ENCODE results near the gene PRICKLE3. TPM values are rescaled to one million over a fixed set of nuclear protein-coding genes. Genes with fewer than 3 reads are reported as not detected.

Gene PRICKLE3, protein sequence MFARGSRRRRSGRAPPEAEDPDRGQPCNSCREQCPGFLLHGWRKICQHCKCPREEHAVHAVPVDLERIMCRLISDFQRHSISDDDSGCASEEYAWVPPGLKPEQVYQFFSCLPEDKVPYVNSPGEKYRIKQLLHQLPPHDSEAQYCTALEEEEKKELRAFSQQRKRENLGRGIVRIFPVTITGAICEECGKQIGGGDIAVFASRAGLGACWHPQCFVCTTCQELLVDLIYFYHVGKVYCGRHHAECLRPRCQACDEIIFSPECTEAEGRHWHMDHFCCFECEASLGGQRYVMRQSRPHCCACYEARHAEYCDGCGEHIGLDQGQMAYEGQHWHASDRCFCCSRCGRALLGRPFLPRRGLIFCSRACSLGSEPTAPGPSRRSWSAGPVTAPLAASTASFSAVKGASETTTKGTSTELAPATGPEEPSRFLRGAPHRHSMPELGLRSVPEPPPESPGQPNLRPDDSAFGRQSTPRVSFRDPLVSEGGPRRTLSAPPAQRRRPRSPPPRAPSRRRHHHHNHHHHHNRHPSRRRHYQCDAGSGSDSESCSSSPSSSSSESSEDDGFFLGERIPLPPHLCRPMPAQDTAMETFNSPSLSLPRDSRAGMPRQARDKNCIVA
- 6.9 and 7.7 TPM in 2 replicates for total RNA-seq

DNA sequence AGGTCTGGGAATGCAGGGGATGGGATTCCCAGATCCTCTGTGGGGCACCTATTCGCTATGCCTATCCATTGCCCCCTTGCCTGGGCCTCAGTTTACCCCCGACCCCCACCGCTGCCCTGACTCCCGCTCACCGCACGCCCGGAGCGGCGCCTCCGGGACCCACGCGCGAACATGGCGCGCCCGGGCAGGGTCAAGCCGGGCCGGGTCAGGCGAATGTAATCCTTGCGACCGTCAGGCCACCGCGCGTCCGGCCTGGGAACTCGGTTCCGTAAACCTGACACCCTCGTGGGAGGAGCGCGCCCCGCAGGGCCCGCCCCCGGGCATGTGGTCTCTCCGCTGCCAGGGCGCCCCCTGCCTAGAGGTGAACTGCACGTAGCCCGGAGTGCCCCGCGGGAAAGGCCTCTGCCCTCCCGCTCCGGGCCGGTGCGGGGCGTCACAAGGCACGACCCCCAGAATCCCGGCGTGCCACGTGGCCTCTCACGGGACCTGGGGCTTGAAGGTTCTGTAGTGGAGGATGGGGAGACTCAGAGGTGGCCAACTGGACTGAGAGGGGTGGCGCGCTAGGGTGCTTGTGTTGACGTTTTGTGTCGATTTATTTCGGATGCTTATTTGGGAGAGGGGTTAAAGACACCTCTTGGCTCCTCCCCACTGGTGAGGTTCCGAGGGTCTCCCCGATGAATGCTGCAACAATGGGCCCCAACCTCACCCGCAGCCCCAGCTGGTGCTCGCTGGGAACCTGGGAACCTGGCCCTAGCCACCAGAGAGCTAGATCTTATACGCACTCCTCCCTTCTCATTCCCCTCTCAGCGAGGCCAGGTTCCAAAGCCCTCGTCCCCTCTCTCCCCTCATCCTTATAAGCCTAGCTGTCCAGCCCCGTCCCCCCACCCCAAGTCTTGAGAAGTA is at the start of gene PRICKLE3:
PRICKLE3 (minus strand) TSS at position 249 of the 903 bp plus-strand sequence; CDS start at position 173, 76 bp downstream.
- Histone ChIP-seq H3K27ac (ENCODE audit: low read depth, low read length) (no peak within 1 kb of the TSS), H3K4me1 (ENCODE audit: insufficient read depth, low read length) (peaks cover 6% of the 10 kb centered on the region), H3K79me2 (ENCODE audit: insufficient read depth, low read length) (no peaks in the 10 kb centered on the region), H3K4me2 (ENCODE audit: insufficient read depth, low read length) (peak within 1 kb of the TSS; percentile 77), H3K36me3 (ENCODE audit: insufficient read depth, low read length) (no peaks in the 10 kb centered on the region), H3K27me3 (ENCODE audit: insufficient read depth, low read length) (no peaks in the 10 kb centered on the region), H3K9me3 (ENCODE audit: low read depth, low read length) (no peaks in the 10 kb centered on the region), H2AFZ (ENCODE audit: low read length) (peak within 1 kb of the TSS; percentile 51), H4K20me1 (ENCODE audit: insufficient read depth, low read length) (no peaks in the 10 kb centered on the region), H3K4me3 (ENCODE audit: insufficient read depth, low read length) (peak within 1 kb of the TSS; percentile 73)
- TF ChIP-seq, protein P1, sequence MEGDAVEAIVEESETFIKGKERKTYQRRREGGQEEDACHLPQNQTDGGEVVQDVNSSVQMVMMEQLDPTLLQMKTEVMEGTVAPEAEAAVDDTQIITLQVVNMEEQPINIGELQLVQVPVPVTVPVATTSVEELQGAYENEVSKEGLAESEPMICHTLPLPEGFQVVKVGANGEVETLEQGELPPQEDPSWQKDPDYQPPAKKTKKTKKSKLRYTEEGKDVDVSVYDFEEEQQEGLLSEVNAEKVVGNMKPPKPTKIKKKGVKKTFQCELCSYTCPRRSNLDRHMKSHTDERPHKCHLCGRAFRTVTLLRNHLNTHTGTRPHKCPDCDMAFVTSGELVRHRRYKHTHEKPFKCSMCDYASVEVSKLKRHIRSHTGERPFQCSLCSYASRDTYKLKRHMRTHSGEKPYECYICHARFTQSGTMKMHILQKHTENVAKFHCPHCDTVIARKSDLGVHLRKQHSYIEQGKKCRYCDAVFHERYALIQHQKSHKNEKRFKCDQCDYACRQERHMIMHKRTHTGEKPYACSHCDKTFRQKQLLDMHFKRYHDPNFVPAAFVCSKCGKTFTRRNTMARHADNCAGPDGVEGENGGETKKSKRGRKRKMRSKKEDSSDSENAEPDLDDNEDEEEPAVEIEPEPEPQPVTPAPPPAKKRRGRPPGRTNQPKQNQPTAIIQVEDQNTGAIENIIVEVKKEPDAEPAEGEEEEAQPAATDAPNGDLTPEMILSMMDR (IDR thresholded peaks at IDR 0.05; ENCODE audit: extremely low read depth, low read depth, low read length): no peak
- no peak for DNase-seq (ENCODE audit: insufficient read length, low spot score, missing footprints)

DNA sequence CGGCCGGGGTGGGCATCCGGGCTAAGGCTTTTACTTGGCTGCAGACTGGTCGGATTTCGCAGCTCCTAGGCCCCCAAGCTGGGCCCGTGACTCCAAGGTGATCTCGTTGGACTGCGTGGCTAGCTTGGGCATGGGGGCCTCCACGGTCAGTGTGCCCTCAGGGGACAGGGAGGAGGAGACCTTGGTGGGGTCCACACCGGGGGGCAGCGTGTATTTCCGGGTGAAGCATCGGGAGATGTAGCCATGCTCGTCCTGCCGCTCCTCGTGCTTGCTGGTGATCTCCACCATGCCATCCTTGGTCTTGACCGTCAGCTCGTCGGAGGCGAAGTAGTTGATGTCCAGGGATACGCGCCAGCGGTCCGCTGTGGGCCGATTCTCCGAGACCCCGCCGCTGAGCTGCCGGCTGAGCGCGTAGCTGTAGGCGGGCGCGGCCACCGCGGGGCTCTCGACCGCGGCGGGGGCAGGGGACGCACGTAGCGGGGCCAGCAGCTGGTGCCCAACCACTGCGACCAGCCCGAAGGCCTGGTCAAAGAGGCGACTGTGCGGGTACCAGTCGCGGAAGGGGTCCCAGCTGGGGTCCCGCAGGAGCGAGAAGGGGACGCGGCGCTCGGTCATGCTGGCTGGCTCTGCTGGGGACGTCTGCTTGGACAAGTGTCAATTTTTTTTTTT is 47.8 kb upstream of the PRICKLE3 start:
- DNase-seq (ENCODE audit: insufficient read length, low spot score, missing footprints): no peak
- Histone ChIP-seq H3K4me2 (ENCODE audit: insufficient read depth, low read length) (no peak overlapping the region), H3K9me3 (ENCODE audit: low read depth, low read length) (no peaks in the 10 kb centered on the region), H2AFZ (ENCODE audit: low read length) (peak overlapping the region; percentile 47), H3K27ac (ENCODE audit: low read depth, low read length) (no peak overlapping the region), H3K4me3 (ENCODE audit: insufficient read depth, low read length) (peak overlapping the region; percentile 25), H3K27me3 (ENCODE audit: insufficient read depth, low read length) (no peaks in the 10 kb centered on the region), H3K36me3 (ENCODE audit: insufficient read depth, low read length) (no peaks in the 10 kb centered on the region), H4K20me1 (ENCODE audit: insufficient read depth, low read length) (no peaks in the 10 kb centered on the region), H3K79me2 (ENCODE audit: insufficient read depth, low read length) (peaks cover 2% of the 10 kb centered on the region), H3K4me1 (ENCODE audit: insufficient read depth, low read length) (no peaks in the 10 kb centered on the region)
- TF ChIP-seq, protein P1 (IDR thresholded peaks at IDR 0.05; ENCODE audit: extremely low read depth, low read depth, low read length): no peak

DNA sequence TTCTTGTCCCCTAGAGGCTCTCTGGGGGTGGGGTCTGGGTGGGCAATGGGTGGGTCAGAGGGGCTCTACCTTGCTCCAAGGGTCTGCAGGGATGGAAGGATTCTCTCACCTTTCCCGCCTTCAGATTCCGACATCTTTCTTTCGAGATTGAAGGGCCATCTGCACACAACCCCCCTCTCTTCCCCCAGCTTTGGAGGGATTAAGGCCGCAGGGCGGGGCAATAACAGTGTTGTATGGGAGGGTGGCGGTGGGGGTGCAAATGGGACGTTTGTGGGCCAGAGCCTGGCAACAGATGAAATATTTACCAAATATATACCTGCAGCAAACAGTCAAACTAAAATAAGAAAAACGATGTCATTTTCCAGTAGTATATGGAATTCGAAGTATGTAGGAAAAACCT is 47.0 kb upstream of the PRICKLE3 start, which contains the start of gene CACNA1F:
CACNA1F (minus strand) TSS at position 165 of the 400 bp plus-strand sequence; CDS start at position 134, 31 bp downstream.
- no peaks in the 10 kb centered on the region for H3K9me3 ChIP-seq (ENCODE audit: low read depth, low read length)
- no peaks in the 10 kb centered on the region for H4K20me1 ChIP-seq (ENCODE audit: insufficient read depth, low read length)
- TF ChIP-seq, protein P1 (IDR thresholded peaks at IDR 0.05; ENCODE audit: extremely low read depth, low read depth, low read length): no peak
- H3K4me3 ChIP-seq (ENCODE audit: insufficient read depth, low read length): peak within 1 kb of the TSS; percentile 25
- H3K4me1 ChIP-seq (ENCODE audit: insufficient read depth, low read length): no peaks in the 10 kb centered on the region
- H3K27me3 ChIP-seq (ENCODE audit: insufficient read depth, low read length): no peaks in the 10 kb centered on the region
- H3K36me3 ChIP-seq (ENCODE audit: insufficient read depth, low read length): no peaks in the 10 kb centered on the region
- no peak within 1 kb of the TSS for H3K27ac ChIP-seq (ENCODE audit: low read depth, low read length)
- peak; percentile 60 for DNase-seq (ENCODE audit: insufficient read length, low spot score, missing footprints)
- peaks cover 2% of the 10 kb centered on the region for H3K79me2 ChIP-seq (ENCODE audit: insufficient read depth, low read length)
- no peak within 1 kb of the TSS for H3K4me2 ChIP-seq (ENCODE audit: insufficient read depth, low read length)
- H2AFZ ChIP-seq (ENCODE audit: low read length): peak within 1 kb of the TSS; percentile 47

All from osteoblast (primary cell).